ENCODE measurements around the gene CFAP54. TPM values are rescaled to one million over a fixed set of nuclear protein-coding genes. Genes with fewer than 3 reads are reported as not detected.

CFAP54 gene
- polyA plus RNA-seq, 1 of the 3 experiments (the other 2 are of a cell fraction): 0.87 TPM

DNA sequence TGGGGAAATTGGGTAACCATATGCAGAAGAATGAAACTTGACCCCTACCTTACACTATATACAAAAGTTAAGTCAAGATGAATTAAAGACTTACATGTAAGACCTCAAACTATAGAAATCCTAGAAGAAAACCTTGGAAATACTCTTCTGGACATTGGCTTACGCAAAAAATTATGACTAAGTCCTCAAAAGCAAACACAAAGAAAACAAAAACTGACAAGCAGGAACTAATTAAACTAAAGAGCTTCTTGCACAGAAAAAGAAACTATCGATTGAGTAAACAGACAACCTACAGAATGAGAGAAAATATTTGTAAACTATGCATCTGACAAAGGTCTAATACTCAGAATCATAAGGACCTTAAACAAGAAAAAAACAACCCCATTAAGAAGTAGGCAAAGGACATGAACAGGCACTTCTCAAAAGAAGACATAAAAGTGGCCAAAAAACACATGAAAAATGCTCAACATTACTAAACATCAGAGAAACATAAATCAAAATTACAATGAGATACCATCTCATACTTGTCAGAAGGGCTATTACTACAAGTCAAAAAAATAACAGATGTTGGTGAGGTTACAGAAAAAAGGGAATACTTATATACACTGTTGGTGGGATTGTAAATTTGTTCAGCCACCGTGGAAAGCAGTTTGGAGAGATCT is 37.0 kb upstream of the CFAP54 start:
- TF ChIP-seq, protein P1, sequence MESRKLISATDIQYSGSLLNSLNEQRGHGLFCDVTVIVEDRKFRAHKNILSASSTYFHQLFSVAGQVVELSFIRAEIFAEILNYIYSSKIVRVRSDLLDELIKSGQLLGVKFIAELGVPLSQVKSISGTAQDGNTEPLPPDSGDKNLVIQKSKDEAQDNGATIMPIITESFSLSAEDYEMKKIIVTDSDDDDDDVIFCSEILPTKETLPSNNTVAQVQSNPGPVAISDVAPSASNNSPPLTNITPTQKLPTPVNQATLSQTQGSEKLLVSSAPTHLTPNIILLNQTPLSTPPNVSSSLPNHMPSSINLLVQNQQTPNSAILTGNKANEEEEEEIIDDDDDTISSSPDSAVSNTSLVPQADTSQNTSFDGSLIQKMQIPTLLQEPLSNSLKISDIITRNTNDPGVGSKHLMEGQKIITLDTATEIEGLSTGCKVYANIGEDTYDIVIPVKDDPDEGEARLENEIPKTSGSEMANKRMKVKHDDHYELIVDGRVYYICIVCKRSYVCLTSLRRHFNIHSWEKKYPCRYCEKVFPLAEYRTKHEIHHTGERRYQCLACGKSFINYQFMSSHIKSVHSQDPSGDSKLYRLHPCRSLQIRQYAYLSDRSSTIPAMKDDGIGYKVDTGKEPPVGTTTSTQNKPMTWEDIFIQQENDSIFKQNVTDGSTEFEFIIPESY (IDR thresholded peaks at IDR 0.05; ENCODE audit: borderline replicate concordance, low read depth): no peak
- TF ChIP-seq NFIC (IDR thresholded peaks at IDR 0.05; ENCODE audit: borderline replicate concordance) (no peak), TCF12 (IDR thresholded peaks at IDR 0.05) (peak; percentile 39), NRF1 (IDR thresholded peaks at IDR 0.05; ENCODE audit: low read depth, low read length) (no peak), JUND (IDR thresholded peaks at IDR 0.05) (no peak)
- TF ChIP-seq, protein P2, sequence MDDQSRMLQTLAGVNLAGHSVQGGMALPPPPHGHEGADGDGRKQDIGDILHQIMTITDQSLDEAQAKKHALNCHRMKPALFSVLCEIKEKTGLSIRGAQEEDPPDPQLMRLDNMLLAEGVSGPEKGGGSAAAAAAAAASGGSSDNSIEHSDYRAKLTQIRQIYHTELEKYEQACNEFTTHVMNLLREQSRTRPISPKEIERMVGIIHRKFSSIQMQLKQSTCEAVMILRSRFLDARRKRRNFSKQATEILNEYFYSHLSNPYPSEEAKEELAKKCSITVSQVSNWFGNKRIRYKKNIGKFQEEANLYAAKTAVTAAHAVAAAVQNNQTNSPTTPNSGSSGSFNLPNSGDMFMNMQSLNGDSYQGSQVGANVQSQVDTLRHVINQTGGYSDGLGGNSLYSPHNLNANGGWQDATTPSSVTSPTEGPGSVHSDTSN (IDR thresholded peaks at IDR 0.05): peak; percentile 20; the same call in 1 of the 2 replicates
- TF ChIP-seq, protein P3, sequence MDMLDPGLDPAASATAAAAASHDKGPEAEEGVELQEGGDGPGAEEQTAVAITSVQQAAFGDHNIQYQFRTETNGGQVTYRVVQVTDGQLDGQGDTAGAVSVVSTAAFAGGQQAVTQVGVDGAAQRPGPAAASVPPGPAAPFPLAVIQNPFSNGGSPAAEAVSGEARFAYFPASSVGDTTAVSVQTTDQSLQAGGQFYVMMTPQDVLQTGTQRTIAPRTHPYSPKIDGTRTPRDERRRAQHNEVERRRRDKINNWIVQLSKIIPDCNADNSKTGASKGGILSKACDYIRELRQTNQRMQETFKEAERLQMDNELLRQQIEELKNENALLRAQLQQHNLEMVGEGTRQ (IDR thresholded peaks at IDR 0.05; ENCODE audit: borderline replicate concordance, low read depth, low read length): no peak
- TF ChIP-seq, protein P4, sequence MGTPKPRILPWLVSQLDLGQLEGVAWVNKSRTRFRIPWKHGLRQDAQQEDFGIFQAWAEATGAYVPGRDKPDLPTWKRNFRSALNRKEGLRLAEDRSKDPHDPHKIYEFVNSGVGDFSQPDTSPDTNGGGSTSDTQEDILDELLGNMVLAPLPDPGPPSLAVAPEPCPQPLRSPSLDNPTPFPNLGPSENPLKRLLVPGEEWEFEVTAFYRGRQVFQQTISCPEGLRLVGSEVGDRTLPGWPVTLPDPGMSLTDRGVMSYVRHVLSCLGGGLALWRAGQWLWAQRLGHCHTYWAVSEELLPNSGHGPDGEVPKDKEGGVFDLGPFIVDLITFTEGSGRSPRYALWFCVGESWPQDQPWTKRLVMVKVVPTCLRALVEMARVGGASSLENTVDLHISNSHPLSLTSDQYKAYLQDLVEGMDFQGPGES (IDR thresholded peaks at IDR 0.05; ENCODE audit: low read depth, low read length): no peak
- H3K36me3 ChIP-seq (replicated peaks in 1 of 2; ENCODE audit: control insufficient read depth in 1 of 2, insufficient read depth in 2 of 2, low read length in 1 of 2): no peaks in the 10 kb centered on the region
- no peaks in the 10 kb centered on the region for H3K79me2 ChIP-seq (ENCODE audit: insufficient read depth)
- ChIA-PET POLR2A (no interaction called here), CTCF (no interaction called here)
- no peak for DNase-seq
- H3F3A ChIP-seq (replicated peaks; ENCODE audit: insufficient read depth): peaks cover 23% of the 10 kb centered on the region
- no peaks in the 10 kb centered on the region for H4K20me1 ChIP-seq (ENCODE audit: insufficient read depth)
- WGBS (ENCODE audit: low lambda C conversion rate): 48% methylated on average over 3 of the region's 3 CpGs
- no peak overlapping the region for H3K4me3 ChIP-seq (ENCODE audit: low read depth in 2 of 2, low read length in 1 of 2)
- no peak overlapping the region for H2AFZ ChIP-seq (ENCODE audit: low read depth)
- no peaks in the 10 kb centered on the region for H3K27me3 ChIP-seq (ENCODE audit: insufficient read depth)
- H3K4me2 ChIP-seq: no peak overlapping the region
- no peaks in the 10 kb centered on the region for H3K9me3 ChIP-seq
- H3K9me2 ChIP-seq: no peaks in the 10 kb centered on the region
- H3K4me1 ChIP-seq (ENCODE audit: control insufficient read depth in 1 of 2, insufficient read depth in 2 of 2, low read depth in 1 of 2, low read length in 1 of 2): peaks cover 0 to 6% of the 10 kb centered on the region in 2 experiments; a peak in 1 of 4 replicates
- no peak overlapping the region for H3K27ac ChIP-seq (ENCODE audit: low read depth in 2 of 2, low read length in 1 of 2)
- no peak overlapping the region for H3K9ac ChIP-seq

DNA sequence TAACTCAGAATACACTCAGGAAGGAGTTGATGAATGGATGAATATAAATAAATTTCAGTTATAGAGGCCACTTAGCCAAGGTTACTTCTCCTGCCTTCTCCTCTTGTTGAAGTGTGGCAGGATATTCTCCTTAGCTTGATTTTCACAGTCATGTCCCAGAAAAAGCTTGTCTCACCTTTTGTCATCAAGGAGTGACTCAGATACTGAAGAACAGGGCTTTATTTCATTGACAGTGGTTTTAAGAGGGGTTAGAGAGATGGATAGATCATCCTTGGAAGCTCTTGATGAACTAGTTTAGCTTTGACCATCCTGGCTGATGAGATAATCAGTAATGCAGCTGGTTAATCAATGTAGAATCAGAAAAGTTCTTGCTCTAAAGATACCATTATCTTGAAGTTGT is 35.0 kb upstream of the CFAP54 start:
- Histone ChIP-seq H3K4me1 (ENCODE audit: control insufficient read depth in 1 of 2, insufficient read depth in 2 of 2, low read depth in 1 of 2, low read length in 1 of 2) (no peaks in the 10 kb centered on the region), H4K20me1 (ENCODE audit: insufficient read depth) (no peaks in the 10 kb centered on the region), H3K79me2 (ENCODE audit: insufficient read depth) (no peaks in the 10 kb centered on the region), H3K4me3 (ENCODE audit: low read depth in 2 of 2, low read length in 1 of 2) (no peak overlapping the region), H3K36me3 (replicated peaks in 1 of 2; ENCODE audit: control insufficient read depth in 1 of 2, insufficient read depth in 2 of 2, low read length in 1 of 2) (no peaks in the 10 kb centered on the region), H3K27ac (ENCODE audit: low read depth in 2 of 2, low read length in 1 of 2) (no peak overlapping the region), H2AFZ (ENCODE audit: low read depth) (no peak overlapping the region), H3K4me2 (no peak overlapping the region), H3K27me3 (ENCODE audit: insufficient read depth) (no peaks in the 10 kb centered on the region), H3K9ac (no peak overlapping the region), H3K9me3 (no peaks in the 10 kb centered on the region), H3F3A (replicated peaks; ENCODE audit: insufficient read depth) (peaks cover 16% of the 10 kb centered on the region), H3K9me2 (no peaks in the 10 kb centered on the region)
- no peak for DNase-seq
- ChIA-PET POLR2A (no interaction called here), CTCF (interaction anchor here (0.6 to 0.9 kb wide), 2 partner anchors 9 to 70 kb away, joined by 3 read pairs; no protein-coding TSS in a partner anchor)
- TF ChIP-seq FOXM1 (IDR thresholded peaks at IDR 0.05; ENCODE audit: low read depth) (no peak), EZH2phosphoT487 (IDR thresholded peaks at IDR 0.05; ENCODE audit: borderline replicate concordance, low read depth) (no peak), CHD2 (IDR thresholded peaks at IDR 0.05; ENCODE audit: low read length, partially characterized antibody) (no peak), RCOR1 (IDR thresholded peaks at IDR 0.05; ENCODE audit: low read length) (no peak), TEAD4 (IDR thresholded peaks at IDR 0.05; ENCODE audit: borderline replicate concordance, insufficient read depth) (no peak), MXI1 (IDR thresholded peaks at IDR 0.05; ENCODE audit: low read depth, low read length) (no peak), SMC3 (IDR thresholded peaks at IDR 0.05; ENCODE audit: low read depth, low read length) (no peak), RFX5 (IDR thresholded peaks at IDR 0.05; ENCODE audit: low read length) (no peak), TAF1 (IDR thresholded peaks at IDR 0.05; ENCODE audit: borderline replicate concordance, low read depth, low read length) (no peak), FOSL2 (IDR thresholded peaks at IDR 0.05; ENCODE audit: borderline replicate concordance, low read depth) (no peak), ELF1 (IDR thresholded peaks at IDR 0.05) (no peak)
- TF ChIP-seq, protein P5, sequence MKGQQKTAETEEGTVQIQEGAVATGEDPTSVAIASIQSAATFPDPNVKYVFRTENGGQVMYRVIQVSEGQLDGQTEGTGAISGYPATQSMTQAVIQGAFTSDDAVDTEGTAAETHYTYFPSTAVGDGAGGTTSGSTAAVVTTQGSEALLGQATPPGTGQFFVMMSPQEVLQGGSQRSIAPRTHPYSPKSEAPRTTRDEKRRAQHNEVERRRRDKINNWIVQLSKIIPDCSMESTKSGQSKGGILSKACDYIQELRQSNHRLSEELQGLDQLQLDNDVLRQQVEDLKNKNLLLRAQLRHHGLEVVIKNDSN (IDR thresholded peaks at IDR 0.05; ENCODE audit: borderline replicate concordance, low read depth): no peak
